Medulla oblongata (tissue), 1 donor: ENCODE measurements around the gene SPG11.
A peak's percentile ranks its signal among the peaks of the same experiment; 100 is the strongest.
"Not testable (repeated sequence)": the region's sequence is repeated elsewhere in the genome, so short reads cannot be mapped to it uniquely, and the experiment has no call there.

Experiments used
- DNase-seq: peaks from one replicate; pipeline ENCODE4 v3.0.0-alpha.2; 2015; ENCODE audit errors: extremely low spot score

SPG11 gene

DNA sequence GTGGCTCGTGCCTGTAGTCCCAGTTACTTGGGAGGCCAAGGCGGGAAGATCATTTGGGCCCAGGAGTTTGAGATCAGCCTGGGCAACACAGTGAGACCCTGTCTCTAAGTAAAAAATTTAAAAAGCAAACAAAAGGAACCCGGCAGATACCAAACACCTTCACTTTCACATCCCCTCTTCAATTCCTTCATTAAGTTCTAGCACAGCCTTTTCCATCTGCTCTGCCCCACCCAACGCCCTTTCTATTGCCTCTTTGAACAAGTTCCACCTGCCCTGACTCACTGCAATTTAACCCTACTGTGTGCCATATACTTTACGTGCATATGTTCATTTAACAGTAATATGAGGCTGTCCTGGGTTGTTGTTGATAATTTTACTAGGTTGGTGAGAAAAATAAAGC is 12.4 kb upstream of the SPG11 start:
- no peak for DNase-seq

DNA sequence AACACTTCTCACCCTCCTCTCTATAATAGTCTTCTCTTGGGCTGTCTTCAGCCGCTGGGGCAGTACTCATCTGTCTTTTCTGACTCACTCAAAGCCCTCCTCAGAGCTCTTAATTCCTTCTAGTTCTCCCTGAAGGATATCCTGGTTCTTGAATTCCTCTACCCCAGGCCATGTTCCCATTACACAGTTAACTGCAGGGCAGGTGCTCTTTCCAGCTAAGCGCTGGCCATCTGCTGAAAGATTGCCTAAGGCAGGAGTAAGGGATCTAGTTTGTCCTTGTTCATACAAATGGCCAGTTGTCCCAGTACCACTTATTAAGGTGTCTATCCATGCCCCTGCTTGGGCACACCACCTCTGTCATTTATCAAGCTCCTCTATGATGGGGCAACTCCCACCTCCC is 10.2 kb upstream of the SPG11 start:
- DNase-seq, result no peak

DNA sequence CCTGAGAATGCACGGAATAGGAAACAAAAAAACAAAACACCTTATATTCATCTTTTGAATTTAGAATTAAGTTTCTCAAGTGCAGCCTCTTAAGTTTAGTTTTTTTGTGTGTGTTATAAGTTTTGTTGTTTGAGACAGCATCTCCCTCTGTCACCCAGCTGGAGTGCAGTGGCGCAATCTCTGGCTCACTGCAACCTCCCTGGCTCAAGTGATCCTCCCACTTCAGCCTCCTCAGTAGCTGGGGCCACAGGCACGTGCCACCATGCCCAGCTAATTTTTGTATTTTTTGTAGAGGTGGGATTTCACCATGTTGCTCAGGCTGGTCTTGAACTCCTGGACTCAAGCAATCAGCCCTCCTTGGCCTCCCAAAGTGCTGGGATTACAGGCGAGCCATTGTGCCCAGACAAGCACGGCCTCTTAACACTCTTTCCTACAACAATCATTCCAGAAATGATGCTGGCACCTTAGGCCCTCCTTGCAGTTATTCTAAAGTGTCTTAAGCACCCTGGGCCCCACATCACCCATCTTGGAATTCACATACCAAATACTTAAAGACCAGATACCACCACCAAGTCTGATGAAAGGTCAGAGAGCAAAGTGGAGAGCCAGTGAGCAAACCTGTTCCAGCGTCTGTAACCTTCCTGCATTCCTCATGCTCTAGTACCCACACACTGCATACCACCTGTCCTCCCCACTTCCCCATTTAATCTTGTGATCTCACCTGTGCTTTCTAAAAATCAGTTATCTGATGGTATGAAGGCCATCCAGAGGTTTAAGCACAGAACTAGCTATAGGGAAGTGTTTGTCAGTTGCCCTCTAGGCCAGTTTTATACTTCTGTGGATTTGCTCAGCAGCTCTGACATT is 6.9 kb upstream of the SPG11 start:
- no peak for DNase-seq

DNA sequence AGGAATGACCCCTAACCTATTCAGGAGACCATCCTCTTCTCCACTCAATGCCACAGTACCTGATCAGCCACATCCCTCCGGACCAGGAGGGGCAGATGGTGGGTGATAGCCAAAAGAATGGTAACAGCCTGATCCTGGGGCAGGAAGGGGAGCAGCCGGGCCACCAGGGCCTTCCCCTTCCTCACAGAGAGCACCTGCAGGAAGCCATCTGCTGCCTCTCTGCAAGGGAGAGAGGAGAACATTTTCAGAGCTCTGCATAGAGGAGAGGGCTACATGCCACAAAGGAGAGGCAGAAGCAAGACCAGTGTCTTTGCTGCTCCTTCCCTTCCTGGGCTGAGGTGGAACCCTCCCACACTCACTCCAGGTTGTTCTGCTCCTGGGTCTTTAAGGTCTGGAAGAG is 5.5 kb upstream of the SPG11 start:
- no peak for DNase-seq

DNA sequence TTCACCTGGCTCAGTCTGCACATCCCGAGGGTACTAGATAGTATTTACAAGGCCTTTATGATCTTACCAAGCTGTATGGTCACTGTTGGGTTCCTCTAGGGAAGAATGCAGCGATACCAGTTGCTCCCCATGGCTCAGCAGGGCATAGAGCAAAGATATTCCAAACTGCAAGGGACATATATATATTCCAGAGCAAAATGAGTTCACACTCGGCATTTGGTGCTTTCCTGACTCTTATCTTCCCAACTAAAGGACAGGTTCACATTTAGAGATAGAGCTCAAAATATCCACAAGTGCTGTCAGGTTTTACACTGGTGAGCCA is 3.5 kb upstream of the SPG11 start:
- DNase-seq, result no peak

DNA sequence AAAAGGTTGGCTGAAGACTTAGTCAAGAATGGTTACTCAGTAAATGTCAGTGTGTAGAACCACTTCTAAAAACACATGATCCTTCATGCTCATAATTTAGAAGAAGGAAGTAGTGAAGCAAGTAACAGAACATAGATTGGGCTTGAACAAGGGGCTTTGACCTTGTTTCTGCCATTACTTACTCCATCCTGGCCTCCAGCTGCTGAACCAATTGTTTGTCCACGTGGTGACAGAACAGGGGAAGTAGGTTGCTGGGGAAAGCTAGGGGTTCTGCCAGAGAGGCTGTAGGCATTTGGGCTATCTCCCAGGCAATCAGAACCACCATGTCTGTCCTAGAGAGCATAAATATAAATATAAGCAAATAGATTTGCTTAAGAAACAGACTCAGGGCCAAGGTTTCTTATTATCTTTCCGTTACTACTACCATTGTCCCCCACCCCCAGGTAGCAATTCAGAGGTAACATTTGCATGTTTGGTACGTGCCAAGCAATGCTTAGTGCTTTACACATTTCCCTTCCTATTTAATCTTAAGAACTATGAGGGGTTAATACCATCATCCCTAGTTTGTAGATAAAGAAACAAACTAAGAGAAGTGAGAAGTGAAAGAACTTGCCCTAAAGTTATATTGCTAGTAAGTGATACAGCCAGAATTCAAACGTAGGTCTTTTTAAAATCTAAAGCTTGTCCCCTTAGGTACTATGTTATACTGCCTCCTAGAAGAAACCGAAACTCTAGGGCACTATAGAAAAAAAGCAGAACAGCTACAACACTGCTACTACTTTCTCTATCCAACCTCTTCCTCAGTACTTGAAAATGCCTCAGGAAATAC is 3.0 kb upstream of the SPG11 start:
- DNase-seq, result no peak

DNA sequence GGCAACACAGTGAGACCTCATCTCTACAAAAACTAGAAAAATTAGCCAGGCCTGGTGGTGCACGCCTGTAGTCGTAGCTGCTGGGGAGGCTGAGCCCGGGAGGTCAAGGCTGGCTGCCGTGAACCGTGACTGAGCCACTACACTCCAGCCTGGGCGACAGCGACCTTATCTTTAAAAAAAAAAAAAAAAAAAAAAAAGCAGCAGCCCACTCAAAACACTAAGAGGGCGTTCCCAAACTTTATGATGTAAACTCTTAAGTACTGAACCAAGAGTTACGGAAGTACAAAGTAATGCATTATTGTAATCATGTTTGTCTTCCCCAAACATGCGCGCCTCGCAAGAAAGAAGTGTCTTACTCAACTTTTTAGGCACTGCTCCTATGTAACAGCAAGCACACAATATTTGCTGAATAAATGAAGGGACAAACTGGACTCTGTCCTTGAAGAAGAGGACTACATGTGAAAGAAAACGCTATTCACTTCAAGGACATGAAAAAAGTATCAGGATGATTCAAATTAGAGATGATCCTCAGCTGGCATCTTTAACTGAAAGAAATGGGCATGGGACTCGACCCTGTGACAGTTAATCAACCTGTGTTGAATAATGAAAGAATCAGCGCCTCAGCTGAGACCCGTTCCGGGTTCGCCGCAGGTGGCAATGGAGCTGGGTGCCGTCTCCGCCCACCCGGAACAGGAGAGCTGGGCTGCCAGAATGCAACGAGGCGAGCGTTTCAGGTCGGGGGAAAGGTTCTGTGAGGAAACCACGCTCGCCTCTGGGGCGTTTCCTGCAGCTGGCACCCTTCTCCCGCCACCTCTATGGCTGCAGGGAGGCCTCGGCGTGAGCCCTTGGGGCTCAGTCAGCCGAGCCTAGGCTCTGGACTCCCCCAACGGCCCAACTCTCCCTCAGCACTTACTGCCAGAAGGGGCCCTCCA is 718 bp downstream of the SPG11 start:
- peak; percentile 38 for DNase-seq

DNA sequence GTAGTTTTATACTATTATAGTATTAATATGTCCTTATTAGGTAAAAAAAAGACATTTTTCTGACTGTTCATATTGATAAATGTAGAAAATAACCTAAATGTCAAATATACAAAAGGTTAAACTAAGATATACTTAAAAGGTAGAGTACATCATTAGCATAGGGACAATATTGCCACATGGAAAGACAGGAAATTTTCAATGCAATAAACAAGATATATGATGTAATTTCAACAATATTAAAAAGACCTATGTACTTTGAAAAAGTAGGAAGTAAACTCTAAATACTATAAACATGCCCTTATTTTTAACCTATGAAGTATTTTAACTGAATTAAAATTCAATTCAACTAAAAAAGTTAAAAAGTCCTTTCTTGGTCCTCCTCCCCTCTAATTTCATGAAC is 1.9 kb downstream of the SPG11 start:
- no peak for DNase-seq

DNA sequence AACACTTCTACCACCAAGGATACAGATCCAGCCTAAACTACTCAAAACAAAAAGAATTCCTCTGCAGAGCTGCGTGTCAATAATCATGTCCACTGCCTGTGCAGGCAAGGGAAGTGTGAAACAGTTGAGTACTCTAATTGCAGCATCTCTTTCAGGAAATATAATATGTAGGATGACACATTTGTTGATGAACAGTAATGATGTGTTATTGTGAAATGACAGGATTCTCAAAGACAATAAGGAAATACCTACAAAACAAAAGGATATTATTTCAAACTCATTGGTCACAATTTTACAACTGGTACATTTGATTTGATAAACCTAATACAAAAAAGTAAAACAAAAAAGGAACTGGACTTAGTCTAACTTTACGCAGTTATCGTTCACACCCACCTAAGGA is 4.4 kb downstream of the SPG11 start:
- DNase-seq, result no peak

DNA sequence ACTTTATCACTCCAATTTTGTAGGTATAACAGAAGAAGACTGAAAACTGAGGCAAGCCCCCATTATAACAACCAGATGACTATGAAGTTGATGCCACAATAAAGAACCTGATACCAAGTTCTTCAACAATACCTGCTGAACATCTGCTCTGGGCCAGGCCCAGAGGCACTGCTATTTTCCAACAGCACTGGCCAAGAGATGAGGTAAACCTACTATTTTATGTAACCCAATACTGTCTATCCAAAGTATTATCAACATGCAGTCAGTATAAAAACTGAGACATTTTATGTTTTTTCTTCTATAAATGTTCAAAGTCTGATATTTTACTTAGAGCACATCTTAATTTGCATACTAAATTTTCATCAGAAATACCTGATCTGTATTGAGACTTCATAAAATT is 6.1 kb downstream of the SPG11 start:
- DNase-seq, result no peak

DNA sequence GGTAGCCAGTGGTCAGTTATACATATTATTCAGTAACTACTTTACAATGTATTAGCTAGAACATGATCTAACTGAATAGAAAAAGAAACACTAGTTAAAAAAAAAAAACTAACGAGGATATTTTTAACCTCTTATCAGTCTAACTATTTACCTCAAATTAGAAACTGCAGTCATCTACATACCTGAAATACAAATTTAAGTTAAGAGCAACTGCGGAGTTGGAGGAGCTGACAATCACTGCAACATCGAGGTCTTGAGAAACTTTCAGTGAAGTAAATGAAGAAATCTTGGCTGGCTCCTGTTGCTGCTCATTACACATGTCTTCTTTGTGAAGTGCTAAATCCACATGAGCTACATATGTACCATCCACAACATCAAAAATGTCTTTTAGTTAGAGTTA is 6.5 kb downstream of the SPG11 start:
- DNase-seq, result no peak

DNA sequence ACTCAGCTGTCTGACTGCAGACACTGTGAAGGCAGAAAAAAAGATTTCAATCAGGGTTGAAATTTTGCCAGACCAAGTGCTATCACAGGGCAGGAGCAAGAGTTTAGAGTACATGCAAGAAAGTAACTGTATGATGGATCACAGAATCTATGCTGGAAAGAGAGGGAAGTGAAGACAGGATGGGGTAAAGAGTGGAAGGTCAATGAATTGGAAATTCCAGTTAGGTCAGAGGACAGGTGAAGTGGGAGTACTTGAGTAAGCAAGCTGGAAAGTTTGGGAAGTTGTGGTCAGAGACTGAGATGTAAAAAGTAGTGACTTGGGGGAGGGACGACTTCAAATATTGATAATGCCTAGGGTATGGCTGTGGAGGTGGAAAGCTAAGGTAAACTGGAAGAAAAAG is 7.2 kb downstream of the SPG11 start:
- DNase-seq, result no peak

DNA sequence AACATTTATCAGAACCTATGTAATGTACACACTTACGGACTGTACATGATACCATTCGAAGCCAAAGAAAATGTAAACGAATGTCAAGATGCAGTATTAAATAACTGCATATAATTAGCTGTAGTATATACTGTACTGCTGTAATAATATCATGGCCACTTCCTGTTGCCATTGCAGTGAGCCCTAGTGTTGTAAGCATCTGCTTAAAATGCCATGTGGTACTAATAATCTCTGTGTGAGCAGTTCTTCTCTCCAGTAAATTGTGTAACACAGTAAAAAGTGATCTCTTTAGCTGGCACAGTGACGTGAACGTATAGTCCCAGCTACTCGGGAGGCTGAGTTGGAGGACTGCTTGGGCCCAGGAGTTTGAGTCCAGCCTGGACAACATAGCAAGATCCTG is 8.6 kb downstream of the SPG11 start:
- no peak for DNase-seq

DNA sequence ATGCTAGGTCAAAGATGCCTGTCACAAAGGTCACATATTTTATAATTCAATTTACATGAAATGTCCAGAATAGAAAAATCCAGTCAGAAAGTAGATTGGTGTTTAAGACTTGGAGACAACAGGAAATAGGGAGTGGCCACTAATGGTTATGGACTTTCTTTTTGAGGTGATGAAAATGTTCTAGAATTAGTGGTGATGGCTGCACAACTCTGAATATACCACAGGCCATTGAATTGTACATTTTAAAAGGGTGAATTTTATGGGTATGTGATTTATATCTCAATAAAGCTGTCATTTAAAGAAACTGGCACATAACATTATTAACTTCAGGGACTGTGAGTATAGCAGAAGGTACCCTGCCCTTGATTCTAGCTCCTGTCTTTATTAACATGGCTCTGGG is 15.8 kb downstream of the SPG11 start:
- DNase-seq, result no peak

DNA sequence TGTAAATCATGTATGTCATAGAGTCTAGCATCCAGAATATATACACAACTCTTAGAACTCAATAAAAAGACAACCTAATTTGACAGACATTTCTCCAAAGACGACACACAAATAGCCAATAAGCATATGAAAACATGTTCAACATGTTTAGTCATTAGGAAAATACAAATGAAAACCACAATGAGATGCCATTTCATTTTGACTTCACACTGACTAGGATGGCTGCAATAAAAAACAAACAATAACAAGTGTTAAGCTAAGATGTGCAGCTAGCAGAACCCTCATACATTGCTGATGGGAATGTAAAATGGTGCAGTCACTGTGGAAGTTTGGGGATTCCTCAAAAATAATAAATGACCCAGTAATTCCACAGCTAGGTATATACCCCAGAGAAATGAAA is 16.4 kb downstream of the SPG11 start:
- DNase-seq, result no peak

DNA sequence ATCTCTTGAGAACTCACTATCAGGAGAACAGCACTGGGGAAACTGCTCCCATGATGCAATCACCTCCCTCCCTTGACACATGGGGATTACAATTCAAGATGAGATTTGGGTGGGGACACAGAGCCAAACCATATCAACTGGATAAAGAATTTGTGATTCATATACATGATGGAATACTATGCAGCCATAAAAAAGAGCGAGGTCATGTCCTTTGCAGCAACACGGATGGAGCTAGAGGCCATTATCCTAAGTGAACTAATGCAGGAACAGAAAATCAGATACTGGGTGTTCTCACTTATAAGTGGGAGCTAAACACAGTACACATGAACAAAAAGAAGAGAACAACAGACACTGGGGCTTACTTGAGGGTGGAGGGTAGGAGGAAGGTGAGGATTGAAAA is 17.0 kb downstream of the SPG11 start:
- DNase-seq, result no peak

DNA sequence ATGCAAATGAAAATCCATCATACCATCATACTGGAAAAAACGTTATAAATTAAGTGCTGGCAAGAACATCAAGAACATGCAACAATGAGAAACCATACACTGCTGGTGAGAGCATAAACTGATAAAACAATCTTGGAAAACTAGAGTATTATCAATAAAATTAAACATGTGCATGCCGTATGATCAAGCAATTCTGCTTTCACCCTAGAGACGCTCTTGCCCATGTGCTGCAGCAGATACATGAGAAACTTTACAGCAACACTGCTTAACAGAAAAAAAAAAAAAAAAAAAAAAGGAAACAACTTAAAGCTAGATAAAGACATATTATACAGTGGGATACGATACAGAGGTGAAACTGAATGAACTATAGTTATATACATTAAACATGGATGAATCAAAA is 21.8 kb downstream of the SPG11 start:
- no peak for DNase-seq

DNA sequence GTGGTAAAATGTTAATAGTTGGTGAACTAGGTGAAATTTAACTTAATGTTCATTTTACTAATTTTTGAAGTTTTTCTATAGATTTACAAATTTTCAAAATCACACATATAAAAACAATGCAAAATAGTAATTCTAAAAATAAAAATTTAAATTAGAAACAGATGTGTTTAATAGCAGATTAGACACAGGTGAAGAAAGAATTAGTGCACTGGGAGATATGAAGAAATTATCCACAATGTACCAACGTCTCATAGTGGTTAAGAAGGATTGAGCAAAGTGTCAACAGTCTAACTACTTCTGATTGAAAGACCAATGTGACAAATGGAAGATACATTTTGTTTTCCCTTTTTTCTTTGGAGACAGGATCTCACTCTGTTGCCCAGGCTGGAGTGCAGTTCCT is 26.5 kb downstream of the SPG11 start:
- DNase-seq, result no peak

DNA sequence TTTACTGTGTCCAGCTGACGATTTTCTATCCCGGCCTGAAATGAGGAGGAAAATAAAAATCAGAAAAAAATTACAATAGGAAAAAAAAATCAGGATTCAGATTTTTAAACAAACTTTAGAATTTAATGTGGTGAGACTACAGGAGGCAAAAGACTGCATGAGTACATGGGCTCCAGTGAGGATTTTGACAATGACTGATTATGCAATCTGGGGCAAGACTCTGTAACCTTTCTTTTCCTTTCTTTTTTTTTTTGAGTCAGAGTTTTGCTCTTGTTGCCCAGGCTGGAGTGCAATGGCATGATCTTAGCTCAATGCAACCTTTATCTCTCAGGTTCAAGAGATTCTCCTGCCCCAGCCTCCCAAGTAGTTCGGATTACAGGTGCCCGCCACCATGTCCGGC is 29.9 kb downstream of the SPG11 start:
- no peak for DNase-seq

DNA sequence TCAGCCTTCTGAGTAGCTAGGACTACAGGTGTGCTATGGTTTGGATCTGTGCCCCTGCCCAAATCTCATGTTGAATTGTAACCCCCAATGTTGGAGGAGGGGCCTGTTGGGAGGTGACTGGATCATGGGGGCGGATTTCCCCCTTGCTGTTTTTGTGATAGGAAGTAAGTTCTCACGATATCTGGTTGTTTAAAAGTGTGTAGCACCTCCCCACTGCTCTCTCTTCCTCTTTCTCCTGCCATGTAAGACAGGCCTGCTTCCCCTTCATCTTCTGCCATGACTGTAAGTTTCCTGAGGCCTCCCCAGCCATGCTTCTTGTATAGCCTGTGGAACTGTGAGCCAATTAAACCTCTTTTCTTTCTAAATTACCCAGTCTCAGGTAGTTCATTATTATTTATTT is 38.2 kb downstream of the SPG11 start:
- not testable (repeated sequence) for DNase-seq

DNA sequence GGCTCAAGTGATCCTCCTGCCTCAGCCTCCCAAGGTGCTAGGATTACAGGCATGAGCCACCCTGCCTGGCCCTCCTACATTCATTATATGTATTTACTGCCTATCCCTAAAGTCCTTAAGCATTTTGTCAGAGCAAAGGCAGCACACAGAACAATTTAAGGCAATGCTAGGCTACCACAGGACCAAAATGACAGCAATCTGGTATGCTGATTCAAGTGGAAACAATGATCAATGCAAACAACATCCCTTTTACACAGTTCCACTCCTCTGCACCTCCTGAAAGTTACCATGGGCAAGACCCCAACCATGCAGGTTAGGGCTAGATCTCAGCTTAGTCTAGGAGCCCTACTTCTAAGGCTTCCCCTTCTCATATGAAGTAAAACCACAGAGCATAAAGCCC is 40.3 kb downstream of the SPG11 start:
- DNase-seq, result no peak

DNA sequence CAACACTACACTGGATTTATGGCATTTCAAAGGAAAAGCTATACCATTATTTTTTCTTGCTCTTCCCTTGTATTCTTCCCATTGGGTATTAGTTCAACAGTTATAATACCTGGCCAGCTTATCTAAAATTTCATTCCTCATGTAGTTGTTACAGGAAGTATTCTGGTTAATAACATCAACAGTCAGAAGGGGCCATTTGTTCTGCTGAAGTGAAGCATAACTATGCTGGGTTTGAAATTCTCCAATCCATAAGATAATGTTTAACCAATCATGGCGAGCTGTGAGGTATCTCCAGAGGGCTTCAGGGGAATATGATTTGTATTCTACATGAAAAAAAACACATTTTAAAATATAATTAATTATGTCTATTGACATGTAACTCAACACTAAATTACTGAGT is 43.4 kb downstream of the SPG11 start:
- no peak for DNase-seq
